HL-60 (cell line): ENCODE measurements around the gene THEM4.
A peak's percentile ranks its signal among the peaks of the same experiment; 100 is the strongest.

Experiments
- DNase-seq, 2 experiments: peaks; one replicate each; pipeline ENCODE4 v3.0.0-alpha.2; 2010 to 2020; ENCODE audit warnings: low read depth in 1 of 2, low spot score in 1 of 2
- H3K27ac ChIP-seq: fragments of 250-450 bp; sonication (Bioruptor Pico); replicated peaks from 2 replicates; pipeline ENCODE4 v1.5.1; 2020; ENCODE audit warnings: mild to moderate bottlenecking, moderate library complexity
- H3K27me3 ChIP-seq: fragments of 250-450 bp; sonication (Bioruptor Pico); 2 replicates; pipeline ENCODE4 v1.5.1; 2021; ENCODE audit warnings: mild to moderate bottlenecking, moderate library complexity; ENCODE audit not compliant: insufficient read depth, poor library complexity, severe bottlenecking
- H3K4me3 ChIP-seq: replicated peaks from 2 replicates; pipeline ENCODE4 v1.5.1; 2011; ENCODE audit warnings: mild to moderate bottlenecking, control low read depth, low read length; ENCODE audit not compliant: insufficient read depth
- CTCF ChIP-seq: IDR thresholded peaks from one replicate; pipeline ENCODE4 v1.5.1; 2011; ENCODE audit warnings: low read length, control low read depth, inconsistent platforms; ENCODE audit not compliant: insufficient read depth
- GABPA ChIP-seq: IDR thresholded peaks from 2 replicates; pipeline ENCODE4 v1.6.1; 2012; ENCODE audit warnings: low read depth
- POLR2AphosphoS5 ChIP-seq: IDR thresholded peaks from 2 replicates; pipeline ENCODE4 v1.6.1; 2012; ENCODE audit warnings: low read depth
- REST ChIP-seq: IDR thresholded peaks from 2 replicates; pipeline ENCODE4 v1.6.1; 2012; ENCODE audit warnings: low read depth; ENCODE audit not compliant: insufficient replicate concordance
- SPI1 ChIP-seq: IDR thresholded peaks from 2 replicates; pipeline ENCODE4 v1.6.1; 2012; ENCODE audit warnings: low read depth, mild to moderate bottlenecking, borderline replicate concordance

THEM4 gene

GRCh38 chr1:151830055-151830454 lies 79.3 kb downstream of the THEM4 start:
- TF ChIP-seq GABPA = no peak
- TF ChIP-seq POLR2AphosphoS5 = no peak
- no peak for TF ChIP-seq REST
- TF ChIP-seq SPI1 = no peak
- TF ChIP-seq CTCF = no peak
- DNase-seq = no peak
- Histone ChIP-seq H3K4me3 (no peak overlapping the region), H3K27me3 (no peaks in the 10 kb centered on the region), H3K27ac (no peak overlapping the region)

GRCh38 chr1:151829352-151830046 lies 79.8 kb downstream of the THEM4 start:
- DNase-seq = no peak
- H3K4me3 ChIP-seq = no peak overlapping the region
- TF ChIP-seq GABPA = no peak
- no peak for TF ChIP-seq CTCF
- no peak for TF ChIP-seq POLR2AphosphoS5
- TF ChIP-seq SPI1 = no peak
- TF ChIP-seq REST = no peak
- no peaks in the 10 kb centered on the region for H3K27me3 ChIP-seq
- H3K27ac ChIP-seq = no peak overlapping the region

- no peaks in the 10 kb centered on the region for H3K27me3 ChIP-seq
- no peak overlapping the region for H3K4me3 ChIP-seq
- DNase-seq = peak in 1 of 2 experiments; percentile 33
- no peak overlapping the region for H3K27ac ChIP-seq
- TF ChIP-seq CTCF (no peak), SPI1 (peak; percentile 19; the same call in 1 of the 2 replicates), GABPA (no peak), REST (peak; percentile 92)
Observed at GRCh38 chr1:151828921-151829320, 80.4 kb downstream of the THEM4 start.
